ENCODE measurements around the gene RNF224.

RNF224 gene

DNA sequence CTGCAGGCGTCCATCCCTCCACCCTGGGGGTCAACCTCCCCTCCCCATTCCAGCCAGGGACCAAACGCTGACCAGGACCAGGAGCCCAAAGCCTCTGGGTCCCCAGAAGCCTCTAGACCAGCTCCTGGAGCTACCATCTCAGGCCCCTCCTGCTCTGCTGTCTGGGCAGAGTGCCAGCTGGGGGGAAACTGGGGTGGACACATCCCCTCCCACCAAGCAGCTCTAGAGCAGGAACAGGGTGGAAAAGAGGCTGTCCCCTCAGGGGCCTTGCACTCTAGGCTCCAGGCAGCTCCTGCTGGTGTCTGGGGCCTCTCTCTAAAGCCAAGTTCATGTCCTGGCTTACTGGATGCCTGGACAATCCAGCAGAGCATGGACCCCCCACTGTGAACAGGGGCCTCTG lies 34.4 kb upstream of the RNF224 start:
- DNase-seq, result no peak

DNA sequence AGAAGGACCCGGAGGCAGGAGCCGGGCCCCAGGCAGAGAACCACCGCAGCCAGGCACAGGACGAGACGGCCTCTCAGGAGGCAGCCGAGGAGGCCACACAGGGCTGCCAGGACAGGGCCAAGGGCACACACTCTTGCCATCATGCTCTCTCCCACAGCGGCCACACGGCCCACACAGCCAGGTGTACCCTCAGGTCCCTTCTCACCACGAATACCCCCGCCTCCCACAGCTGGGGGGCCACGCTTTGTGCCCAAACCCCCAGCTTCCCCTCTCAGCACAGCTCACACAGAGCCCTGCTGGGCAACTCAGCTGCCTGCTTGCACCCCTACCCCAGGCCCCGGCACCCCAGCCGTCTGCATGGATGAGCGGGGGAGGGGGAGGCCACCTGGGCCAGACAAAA lies 33.5 kb upstream of the RNF224 start:
- DNase-seq, result no peak

DNA sequence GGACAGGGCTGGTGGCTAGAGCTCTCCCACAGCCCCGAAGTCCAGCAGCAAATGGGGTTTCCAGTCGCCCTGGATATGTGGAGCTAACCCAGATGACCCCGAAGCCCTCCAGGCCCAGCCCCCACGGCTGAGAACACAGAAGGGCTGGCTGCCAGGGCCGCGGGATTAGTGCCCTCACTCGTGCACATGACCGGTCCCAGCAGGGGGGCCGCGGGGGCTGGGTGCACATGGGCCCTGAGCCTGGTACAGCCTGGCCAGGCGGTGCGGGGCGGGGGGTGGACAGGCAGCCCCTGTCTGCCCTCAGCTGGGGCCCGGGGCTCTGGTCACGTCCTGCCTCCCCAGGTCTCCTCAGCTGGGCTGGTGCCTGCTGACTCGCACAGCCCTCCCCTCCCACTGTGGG lies 32.9 kb upstream of the RNF224 start:
- DNase-seq, result no peak

DNA sequence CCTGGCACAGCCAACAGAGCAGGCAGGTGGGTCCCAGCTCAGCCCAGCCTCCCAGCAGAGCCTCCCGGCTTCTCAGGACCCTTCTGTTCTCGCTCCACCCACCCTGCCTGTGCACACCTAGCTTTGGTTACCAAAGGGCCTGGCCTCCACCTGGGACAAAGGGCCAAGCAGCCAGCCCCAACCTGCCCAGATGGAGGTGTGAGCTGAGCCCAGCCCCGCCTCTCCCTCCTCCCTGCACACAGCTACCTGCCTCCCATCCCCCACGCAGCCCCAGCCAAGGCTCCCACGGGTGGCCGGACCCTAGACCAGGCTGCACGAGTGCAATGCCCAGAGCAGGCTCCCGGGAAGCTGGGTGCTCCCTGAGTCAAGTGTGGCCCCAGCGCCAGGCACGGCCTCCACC lies 32.4 kb upstream of the RNF224 start:
- no peak for DNase-seq

DNA sequence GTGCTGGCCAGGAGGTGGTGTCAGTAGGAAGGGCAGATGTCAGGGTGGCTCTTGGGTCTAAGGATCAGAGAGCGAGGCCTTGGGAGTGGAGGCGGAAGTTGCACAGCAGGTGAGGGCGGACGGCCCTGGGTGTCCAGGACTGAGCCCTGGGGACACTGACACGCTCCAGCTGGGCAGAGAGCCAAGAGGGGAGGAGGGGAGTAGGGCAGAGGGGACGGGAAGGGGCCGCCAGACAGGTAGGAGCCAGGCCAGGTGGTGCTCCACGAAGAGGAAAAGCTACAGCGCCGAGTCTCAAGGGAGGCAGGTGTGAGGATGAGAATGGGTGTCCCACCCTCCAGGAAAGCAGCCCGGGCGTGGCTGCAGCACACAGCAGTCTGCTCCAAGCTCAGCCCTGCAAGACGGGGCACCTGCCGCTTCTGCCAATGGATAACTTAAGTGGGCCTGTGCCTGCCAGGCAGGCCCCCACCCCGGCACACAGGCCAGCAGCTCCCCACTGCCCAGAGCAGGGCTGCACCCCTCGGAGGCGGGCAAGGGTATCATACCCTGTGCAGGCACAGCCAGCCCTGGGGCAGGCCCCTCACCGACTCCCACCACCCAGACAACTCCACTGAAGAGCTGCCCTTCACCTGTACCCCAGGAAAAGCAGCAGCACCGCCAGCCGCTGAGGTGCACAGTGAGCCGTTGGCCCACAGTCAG lies 31.6 kb upstream of the RNF224 start:
- DNase-seq, result no peak

DNA sequence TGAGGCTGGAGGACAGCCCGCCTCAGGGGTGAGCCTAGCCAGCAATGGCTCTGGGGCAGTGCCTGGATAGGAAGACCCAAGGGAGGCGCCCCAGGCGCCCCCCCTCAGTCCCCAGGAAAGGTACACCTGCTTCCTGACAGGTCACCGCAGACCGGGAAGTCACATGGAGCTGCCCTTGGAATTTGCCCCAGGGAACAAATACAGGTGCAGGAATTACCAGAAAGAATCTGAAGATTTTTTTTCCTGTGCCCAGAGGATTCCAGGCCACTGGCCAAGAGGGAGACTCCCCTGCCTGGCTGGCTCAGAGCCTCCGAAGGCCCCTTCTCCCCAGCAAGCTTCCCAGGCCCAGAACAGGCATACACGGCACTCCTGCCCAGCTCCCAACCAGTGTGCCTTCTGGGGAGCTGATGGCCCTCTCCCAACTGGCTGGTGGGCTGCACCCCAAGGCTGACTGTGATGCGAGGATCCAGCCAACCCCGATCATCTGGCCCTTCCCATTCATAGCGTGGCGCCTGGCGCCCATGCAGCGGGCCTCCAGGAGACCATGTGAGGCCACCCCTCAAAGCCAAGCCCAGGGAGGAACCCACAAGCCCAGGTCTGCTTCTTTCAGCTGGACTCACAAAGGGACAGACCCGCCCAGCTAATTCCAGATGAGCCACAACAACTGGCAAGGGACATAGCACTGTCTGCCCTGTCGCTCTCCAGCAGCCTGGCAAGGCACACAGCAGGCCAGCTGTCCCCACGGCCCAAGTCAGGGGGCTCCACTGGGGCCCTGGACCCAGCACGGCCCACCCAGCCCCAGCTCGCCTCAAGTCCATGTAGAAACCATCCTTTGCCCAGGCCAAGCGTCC lies 29.0 kb upstream of the RNF224 start:
- no peak for DNase-seq

DNA sequence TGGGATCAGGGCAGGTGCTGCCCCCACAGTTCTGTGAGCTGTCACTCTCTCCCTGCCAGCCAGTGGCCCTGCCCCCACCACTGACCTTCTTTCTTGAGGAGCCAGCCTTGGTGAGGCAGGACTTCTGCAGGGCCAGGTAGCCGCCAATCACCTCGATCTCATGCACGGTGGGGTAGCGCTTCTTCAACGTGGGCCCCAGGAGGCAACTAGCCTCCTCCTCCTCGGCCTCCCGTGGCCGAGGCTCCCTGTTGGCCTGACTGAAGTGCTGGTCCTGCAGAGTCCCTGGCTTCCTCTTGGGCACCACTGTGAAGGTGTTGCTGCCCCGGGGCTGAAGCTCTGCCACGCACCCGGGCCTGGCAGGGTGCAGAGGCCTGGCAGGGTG lies 28.4 kb upstream of the RNF224 start:
- no peak for DNase-seq

DNA sequence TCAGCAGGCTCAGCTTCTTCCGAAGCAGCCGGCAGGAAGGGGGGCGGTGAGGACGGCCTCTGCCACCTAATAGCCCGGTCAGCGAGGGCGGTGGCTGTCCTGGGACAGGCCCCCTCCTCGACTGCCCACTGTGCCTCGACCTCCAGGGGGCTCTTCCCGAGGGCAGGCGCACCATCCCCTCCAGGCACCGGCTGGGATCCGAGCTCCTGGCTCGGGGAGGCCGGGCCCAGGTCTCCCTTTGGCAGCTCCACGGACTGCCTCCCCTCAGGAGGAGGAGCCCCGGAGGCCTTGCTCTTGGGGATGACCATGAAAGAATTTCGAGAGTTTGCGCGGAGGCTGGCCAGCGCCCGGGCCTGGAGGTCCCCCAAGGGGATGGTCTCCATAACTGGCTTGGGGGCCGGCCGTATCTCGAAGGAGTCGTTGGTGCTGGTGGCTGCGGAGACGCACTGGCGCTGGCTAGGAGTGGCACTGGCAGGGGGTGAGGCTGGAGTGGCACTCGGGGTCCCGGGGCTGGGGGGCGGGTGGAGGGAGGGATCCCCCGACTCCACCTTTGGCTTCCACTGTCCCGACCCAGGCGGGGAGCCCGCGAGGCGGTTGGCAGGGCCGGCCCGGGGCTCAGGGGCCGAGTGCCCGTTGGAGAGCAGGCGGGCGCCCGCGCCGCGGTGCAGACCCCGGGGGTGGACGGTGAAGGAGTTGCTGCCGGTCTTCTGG lies 27.7 kb upstream of the RNF224 start:
- DNase-seq, result no peak

DNA sequence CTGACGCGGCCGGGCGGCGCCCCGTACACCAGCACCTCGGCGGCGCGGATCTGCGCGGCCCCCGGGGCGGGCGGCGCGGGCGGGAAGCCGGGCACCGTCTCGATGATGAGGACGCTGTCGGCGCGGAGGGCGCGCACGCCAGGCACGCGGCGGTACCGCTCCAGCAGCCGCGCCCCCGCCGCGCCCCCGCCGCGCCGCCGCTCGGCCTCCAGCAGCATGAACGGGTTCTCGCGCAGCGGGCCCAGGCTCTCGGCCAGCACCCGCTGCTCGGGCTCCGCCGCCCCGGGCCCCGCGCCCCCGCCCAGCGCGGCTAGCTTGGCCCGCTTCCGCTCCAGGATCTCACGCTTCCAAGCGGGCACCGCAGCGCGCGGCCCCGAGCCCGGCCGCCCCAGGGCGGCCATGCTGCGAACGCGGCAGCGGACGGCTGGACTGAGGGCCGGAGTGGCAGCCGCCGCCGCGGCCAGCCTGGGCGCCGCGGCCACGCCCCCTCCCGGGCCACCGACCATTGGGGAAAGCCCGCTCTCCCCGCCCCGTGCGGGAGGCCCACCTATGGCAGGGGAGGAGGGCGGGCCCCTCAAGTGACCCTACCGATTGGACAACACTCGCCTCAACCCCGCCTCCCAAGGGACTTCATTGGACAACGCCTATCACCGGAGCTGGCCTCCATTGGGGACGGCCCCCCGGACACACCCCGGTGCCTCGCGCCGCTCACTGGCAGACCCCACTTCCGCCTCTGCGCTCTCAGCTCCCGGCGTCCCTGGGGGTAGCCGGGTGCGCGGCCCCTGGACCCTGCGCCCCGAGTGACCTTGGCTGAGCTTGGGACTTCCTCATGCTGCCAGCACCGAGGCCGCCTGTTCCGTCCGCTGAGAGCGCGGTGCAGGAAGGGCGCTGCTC lies 26.7 kb upstream of the RNF224 start, which contains the start of gene TPRN:
Gene TPRN (minus strand): TSS at position 431 of the 894 bp plus-strand sequence. CDS start 30 bp downstream, at position 401.
- peak; percentile 99 for DNase-seq

DNA sequence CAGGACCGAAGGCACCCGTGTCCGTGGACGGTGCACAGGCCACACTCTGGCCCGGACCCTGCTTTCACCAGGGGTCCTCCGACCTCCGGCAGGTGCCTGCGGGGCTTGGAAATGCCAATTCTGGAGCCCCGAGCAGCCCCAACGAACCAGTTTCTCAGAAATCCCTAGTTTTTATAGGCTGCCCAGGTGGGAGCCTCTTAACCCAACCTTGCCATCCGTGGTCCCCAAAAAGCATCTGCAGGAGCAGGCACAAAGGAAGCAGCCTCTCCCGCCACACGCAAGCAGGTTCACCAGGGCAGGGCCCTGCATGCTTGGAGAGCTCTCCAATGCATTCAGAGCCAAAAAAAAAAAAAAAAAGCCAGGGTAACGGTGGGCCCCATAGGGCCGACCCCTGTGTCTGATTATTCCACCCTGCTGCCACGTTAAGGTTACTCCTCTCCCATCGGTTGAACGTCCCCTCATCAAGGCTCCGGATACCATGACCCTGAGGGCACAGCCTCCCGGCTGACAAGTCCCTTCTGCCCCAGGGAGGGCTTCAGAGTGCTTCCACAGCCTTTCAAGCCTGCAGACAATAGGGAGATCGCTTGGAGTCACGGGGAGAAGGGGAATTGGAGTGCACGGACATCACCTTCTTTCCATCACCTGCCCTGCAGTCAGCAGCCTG lies 26.0 kb upstream of the RNF224 start:
- DNase-seq, result no peak

DNA sequence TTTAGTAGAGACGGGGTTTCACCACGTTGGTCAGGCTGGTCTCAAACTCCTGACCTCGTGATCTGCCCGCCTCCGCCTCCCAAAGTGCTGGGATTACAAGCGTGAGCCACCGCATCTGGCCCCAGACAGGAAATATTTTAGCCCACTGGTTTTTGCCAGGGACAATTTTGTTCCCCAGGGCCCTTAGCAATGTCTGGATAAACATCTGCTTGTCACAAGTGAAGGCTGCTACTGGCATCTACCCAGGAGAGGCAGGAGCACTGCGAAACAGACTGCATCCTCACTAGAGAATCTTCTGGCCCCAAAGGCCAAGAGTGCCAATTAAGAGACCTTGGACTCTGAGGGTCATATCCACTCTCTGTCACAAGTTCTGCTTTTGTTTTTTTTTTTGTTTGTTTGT lies 24.3 kb upstream of the RNF224 start:
- DNase-seq, result no peak

DNA sequence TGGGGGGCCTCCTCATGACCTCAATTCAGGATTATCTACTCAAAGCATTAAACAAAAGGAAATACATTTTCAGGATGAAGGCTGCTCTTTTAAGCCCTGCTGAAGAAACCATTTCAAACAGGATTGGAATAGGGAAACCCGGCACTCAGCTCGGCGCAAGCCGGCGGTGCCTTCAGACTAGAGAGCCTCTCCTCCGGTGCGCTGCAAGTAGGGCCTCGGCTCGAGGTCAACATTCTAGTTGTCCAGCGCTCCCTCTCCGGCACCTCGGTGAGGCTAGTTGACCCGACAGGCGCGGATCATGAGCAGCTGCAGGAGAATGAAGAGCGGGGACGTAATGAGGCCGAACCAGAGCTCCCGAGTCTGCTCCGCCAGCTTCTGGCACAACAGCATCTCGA lies 22.6 kb upstream of the RNF224 start:
- DNase-seq, result no peak

DNA sequence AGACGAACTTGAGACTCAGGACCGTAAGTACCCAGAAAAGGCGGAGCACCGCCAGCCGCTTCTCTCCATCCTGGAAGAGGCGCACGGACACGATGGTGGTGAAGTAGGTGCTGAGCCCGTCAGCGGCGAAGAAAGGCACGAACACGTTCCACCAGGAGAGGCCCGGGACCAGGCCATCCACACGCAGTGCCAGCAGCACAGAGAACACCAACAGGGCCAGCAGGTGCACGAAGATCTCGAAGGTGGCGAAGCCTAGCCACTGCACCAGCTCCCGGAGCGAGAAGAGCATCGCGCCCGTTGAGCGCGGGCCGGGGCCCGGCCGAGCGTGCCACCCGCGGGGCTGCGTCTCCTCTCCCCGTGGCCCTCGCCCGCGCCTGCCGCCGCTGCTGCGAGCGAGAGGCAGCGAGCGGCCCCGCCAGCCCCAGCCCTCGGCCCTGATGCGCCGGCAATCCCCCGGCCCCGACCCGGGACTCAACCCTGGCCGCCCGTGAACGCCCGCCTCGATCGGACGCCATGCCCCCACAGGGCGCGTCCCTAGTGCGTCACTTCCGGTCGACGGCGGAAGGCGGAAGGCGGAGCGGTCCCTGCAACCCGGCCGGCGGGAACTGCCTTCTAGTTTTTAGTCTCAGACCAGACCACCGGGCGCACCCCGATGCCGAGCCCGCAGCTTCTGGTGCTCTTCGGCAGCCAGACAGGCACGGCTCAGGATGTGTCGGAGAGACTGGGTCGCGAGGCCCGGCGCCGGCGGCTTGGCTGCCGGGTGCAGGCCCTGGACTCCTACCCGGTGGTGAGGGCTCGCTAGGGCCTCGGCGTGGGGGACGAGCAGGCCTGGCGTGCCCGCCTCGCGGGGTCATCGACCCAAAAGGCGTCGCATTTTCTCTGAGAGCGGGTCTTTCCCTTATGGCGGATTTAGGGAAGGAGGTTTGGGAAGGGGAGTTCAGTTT lies 21.9 kb upstream of the RNF224 start, which contains the start of the genes NDOR1 and TMEM203:
Gene NDOR1 (plus strand): TSS at position 575 of the 944 bp plus-strand sequence. CDS start 78 bp downstream, at position 653.
Gene TMEM203 (minus strand): TSS at position 523 of the 944 bp plus-strand sequence. CDS start 234 bp downstream, at position 289.
- peak; percentile 70 to 80 for DNase-seq

DNA sequence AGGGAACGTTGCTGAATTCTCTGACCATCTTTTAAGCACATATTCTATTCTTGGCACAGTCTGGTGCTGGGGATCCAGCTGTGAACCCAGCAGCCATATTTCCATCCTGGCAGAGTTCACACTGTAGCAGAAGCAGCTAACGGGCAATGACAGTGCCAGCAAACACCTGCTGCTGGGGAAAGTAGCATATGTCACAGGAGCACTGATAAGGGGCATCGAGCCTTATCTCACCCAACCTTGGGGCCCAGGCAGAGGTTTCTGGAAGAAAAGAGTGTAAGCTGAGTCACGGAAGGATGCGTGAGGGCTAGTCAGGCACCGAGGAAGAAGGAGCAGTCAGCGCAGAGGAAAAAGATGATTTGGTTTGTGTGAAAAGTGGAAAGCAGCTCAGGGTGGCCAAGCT lies 20.7 kb upstream of the RNF224 start:
- no peak for DNase-seq

DNA sequence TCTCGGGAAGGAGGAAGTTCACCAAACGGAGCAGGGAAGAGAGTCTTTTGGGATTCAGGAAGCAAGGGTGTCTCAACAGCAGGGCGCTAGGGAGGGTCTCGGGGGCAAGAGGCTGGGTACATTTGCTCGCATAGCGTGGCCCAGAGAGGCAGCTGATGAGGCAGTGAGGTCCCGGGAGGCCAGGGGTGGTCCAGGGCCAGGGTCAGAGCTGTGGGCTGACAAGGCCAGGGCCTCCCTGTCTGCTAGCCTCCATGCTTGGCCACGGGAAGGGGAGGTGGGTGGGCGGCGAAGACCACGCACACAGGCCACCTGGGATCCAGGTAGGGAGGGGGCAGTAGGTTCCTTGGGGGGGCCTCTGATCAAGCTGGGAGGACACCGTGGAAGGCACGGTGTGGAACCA lies 15.8 kb upstream of the RNF224 start:
- no peak for DNase-seq

DNA sequence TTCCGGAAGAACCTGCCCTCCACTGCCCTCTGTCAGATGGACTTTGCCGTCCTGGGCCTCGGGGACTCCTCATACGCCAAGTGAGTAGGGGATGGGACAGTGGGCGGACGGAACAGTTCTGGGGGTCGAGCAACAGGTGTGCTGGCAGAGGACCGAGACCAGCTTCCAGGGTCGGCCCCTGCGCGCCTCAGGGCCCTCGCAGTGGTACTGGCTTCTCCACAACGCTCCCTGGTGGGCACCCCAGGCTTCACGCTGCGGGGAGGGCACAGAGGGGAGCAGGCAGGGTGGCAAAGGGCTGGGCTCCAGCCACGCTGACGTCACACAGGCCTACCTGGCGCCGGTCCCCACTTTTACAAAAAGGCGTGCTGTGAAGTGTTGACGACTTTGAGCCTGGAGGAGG lies 14.8 kb upstream of the RNF224 start:
- no peak for DNase-seq

DNA sequence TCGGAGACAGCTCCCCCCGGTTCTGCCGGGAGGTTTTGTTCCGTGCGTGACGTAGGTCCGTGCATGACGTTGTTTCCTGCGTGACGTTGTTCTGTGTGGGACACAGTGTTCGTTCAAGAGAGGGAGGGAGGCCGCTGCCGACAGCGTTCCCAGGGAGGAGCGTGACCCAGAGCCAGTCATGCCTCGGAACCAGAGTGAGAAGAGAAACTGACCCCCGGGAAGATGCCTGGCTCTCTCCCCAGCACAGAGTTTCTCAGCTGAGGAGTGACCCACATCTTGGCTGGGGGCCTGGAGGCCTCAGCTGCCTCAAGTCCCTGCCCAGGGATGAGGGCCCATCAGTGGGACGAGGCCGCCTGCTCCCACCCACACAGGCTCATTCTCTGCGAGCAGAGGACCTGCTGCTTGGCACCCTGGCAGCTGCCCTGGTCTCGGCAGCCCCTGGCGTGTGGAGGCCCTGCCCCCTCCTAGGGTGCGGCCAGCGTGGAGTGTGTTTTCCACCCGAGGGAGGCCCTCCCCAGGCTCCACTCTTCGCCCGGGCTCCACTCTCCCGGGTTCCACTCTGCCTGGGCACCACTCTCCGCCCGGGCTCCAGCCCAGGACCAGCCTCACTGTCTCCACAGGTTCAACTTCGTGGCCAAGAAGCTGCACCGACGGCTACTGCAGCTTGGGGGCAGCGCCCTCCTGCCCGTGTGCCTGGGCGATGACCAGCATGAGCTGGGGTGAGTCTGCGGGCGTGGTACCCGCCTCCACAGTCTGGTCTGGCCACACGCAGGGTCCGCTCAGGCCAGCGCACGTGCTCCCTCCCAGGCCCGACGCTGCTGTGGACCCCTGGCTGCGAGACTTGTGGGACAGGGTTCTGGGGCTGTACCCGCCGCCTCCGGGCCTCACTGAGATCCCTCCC lies 13.9 kb upstream of the RNF224 start:
- no peak for DNase-seq

DNA sequence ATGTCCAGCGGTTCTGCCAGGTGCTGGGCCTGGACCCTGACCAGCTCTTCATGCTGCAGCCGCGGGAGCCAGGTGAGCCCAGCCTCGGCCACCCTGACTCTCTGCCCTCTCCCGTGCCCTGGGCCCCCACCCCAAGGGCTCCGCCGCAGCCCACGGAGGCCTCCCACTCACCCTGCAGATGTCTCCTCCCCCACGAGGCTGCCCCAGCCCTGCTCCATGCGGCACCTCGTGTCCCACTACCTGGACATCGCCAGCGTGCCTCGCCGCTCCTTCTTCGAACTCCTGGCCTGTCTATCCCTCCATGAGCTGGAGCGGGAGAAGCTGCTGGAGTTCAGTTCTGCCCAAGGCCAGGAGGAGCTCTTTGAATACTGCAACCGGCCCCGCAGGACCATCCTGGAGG lies 12.7 kb upstream of the RNF224 start:
- DNase-seq, result no peak

DNA sequence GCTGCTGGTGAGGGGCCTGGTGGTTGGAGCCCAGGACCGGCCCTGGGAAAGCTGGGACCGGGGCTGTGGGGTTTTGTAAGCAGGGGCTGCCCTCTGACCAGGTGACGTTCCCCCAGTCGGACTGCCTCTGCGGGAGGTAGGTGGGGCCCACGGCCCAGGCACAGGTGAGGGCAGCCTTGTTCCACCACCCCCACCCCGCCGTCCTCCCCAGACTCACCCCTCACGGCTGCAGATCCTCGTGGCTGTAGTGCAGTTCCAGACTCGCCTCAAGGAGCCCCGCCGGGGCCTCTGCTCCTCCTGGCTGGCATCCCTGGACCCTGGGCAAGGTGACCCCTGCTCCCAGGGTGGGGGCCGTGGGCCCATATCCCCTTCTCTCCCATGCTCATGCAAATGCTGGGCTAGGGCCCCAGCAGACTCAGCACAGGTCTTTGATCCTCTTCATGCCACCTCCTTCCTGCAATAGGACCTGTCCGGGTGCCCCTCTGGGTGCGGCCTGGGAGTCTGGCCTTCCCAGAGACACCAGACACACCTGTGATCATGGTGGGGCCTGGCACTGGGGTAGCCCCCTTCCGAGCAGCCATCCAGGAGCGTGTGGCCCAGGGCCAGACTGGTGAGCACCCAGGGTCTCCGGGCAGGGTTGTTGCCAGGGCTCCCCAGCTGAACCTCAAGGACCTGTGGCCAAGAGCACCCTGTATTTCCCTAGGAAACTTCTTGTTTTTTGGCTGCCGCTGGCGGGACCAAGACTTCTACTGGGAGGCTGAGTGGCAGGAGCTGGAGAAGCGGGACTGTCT lies 11.9 kb upstream of the RNF224 start:
- no peak for DNase-seq
